Heart left ventricle (tissue), 16 donors: ENCODE results near the gene WNT6. TPM values are rescaled to one million over a fixed set of nuclear protein-coding genes. Genes with fewer than 3 reads are reported as not detected.

Experiments used
- ATAC-seq, 4 donors: fragments of 200-7000 bp; cut with Tn5 transposase; one replicate each; pipeline ENCODE4 v1.9.1; 2020 to 2022; ENCODE audit warnings: moderate library complexity in 4 of 4, mild to moderate bottlenecking in 3 of 4, moderate number of reproducible peaks in 1 of 4
- DNase-seq, 5 donors: peaks; one replicate each; pipeline ENCODE4 v3.0.0-alpha.2; 2020
- H3K27ac ChIP-seq, 12 donors: fragments of 200-600 bp; sonication (generic) in 4 of 12; one replicate each; pipeline versions ENCODE4 v1.5.0 to v1.8.0; 2016 to 2022; ENCODE audit warnings: mild to moderate bottlenecking in 2 of 12
- H3K27me3 ChIP-seq, 9 donors: fragments of 200-600 bp; sonication (generic) in 2 of 9; one replicate each; pipeline versions ENCODE4 v1.5.1 to v1.8.0; 2016 to 2022; ENCODE audit warnings: mild to moderate bottlenecking in 3 of 9
- H3K36me3 ChIP-seq, 9 donors: fragments of 200-600 bp; sonication (generic) in 2 of 9; one replicate each; pipeline versions ENCODE4 v1.5.0 to v1.8.0; 2018 to 2022; ENCODE audit warnings: mild to moderate bottlenecking in 2 of 9
- H3K4me1 ChIP-seq, 12 donors: fragments of 200-600 bp; sonication (generic) in 4 of 12; one replicate each; pipeline versions ENCODE4 v1.5.0 to v1.8.0; 2016 to 2022; ENCODE audit warnings: mild to moderate bottlenecking in 3 of 12
- H3K4me3 ChIP-seq, 12 donors: fragments of 200-600 bp; sonication (generic) in 4 of 12; one replicate each; pipeline versions ENCODE4 v1.5.0 to v1.8.0; 2017 to 2022; ENCODE audit warnings: mild to moderate bottlenecking in 9 of 12, moderate library complexity in 4 of 12
- H3K9me3 ChIP-seq, 12 donors: fragments of 200-600 bp; sonication (generic) in 4 of 12; one replicate each; pipeline versions ENCODE4 v1.5.0 to v1.8.0; 2016 to 2022; ENCODE audit warnings: mild to moderate bottlenecking in 1 of 12
- POLR2A ChIP-seq, 2 donors: fragments of 450-650 bp; IDR thresholded peaks; one replicate each; pipeline ENCODE4 v1.6.1; 2017; ENCODE audit warnings: antibody characterized with exemption in 2 of 2, mild to moderate bottlenecking in 2 of 2, moderate library complexity in 2 of 2
- WGBS, 4 donors: extraction: QIAGEN DNeasy Blood & Tissue Kit in 2 of 4; methylation state at CpG; one replicate each; pipeline versions ENCODE4 v1.1.5 to v1.1.7; 2013 to 2018; 5-methylcytosine and 5-hydroxymethylcytosine counted together
- intact Hi-C, 10 donors: fragments of 100-400 bp; cut with DNase I; formaldehyde crosslinking; loops; one replicate each; pipeline versions ENCODE4 v1.11.1 to v1.14.2; 2022
- polyA plus RNA-seq, 2 donors: library from polyadenylated mRNA; stranded (reverse); fragments of 200-250 nt; gene quantifications; one replicate each; pipeline ENCODE4 v1.2.3, GENCODE V29; 2013
- total RNA-seq, 9 donors: library from RNA; depleted of rRNA in 2 of 9; stranded (reverse); fragments of >200 nt in 2 of 9; fragmentation: NEBNext Ultra II Directional in 3 of 9; extraction: Animal tissue kit (Norgen Biotek cat#: 25700) in 3 of 9; gene quantifications; one replicate each; pipeline versions ENCODE4 v1.1.0 to v1.2.4, GENCODE V29; 2016 to 2023
- TF ChIP-seq, protein P1 (sequence below), 12 donors: fragments of 200-600 bp; sonication (generic) in 4 of 12; IDR thresholded peaks; one replicate each; pipeline versions ENCODE4 v1.5.0 to v1.8.0; 2018 to 2022; ENCODE audit warnings: antibody characterized with exemption in 12 of 12, mild to moderate bottlenecking in 5 of 12
- donor health status: ischemic (EF 13 %, LVEDD 7.1; RV severe dilation, severe dysfunction).
- donor health status: healthy with polysubstance abuse.
- donor health status: DM: no; HTN: yes; CAD: no.
- donor health status: DM: no; HTN: no; CAD: no.
- donor health status: ischemic (EF 25% LVEDD 6.9; RV normal size, moderate dysfunction).
- donor health status: ischemic (EF 25% LVEDD 5.7; RV mildly dilated, moderate dysfunction).
- donor health status: healthy.
- donor health status: DM: yes; HTN: yes; CAD: no.
- donor health status: ischemic (EF 35%, LVEDD 5.7; RV mildly dilated, moderate dysfunction).
- donor health status: nonischemic (EF 11% LVEDD 7.7; RV severe dilation, severe dysfunction).
- donor health status: DM: yes; HTN: yes; CAD: no.
- donor health status: PGD.
- donor health status: ischemic (EF 29% LVEDD 5.4; RV normal size, mild dysfunction).
- donor health status: nonischemic (EF 23%, LVEDD 6.1; RV moderate dilation, normal function).

Gene WNT6
- total and polyA plus RNA-seq, 11 donors: 0.34 to 13.1 (median 1.00) TPM

DNA sequence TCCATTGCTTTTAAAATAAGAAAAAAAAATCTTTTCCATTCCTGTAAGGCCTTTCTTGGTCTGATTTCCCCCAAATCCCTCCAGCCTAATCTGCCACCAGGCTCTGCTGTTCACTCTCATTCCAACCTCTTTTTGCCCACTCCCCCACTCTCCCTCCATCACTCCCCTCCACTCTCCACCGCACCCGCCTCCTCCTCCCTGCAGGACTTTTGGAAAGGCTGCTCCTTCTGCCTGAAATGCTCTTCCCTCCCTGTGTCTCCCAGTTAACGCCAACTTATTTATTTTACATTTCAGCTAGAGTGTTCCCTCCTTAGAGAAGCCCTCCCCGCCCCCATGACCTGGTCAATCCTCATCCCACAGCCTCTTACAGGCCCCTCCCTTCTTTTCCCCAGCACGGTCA lies 4.7 kb upstream of the WNT6 start:
- H3K27me3 ChIP-seq: peaks cover 9 to 77% (median 57%) of the 10 kb centered on the region in 9 donors
- peaks cover 0 to 25% (median under 1%) of the 10 kb centered on the region in 12 donors for H3K4me1 ChIP-seq
- ATAC-seq: no peak
- WGBS, 4 donors: 32 to 63% (median 53%) methylated on average over 5 of the region's 5 CpGs
- DNase-seq: no peak
- no peak for TF ChIP-seq POLR2A (IDR thresholded peaks at IDR 0.05)
- TF ChIP-seq, protein P1, sequence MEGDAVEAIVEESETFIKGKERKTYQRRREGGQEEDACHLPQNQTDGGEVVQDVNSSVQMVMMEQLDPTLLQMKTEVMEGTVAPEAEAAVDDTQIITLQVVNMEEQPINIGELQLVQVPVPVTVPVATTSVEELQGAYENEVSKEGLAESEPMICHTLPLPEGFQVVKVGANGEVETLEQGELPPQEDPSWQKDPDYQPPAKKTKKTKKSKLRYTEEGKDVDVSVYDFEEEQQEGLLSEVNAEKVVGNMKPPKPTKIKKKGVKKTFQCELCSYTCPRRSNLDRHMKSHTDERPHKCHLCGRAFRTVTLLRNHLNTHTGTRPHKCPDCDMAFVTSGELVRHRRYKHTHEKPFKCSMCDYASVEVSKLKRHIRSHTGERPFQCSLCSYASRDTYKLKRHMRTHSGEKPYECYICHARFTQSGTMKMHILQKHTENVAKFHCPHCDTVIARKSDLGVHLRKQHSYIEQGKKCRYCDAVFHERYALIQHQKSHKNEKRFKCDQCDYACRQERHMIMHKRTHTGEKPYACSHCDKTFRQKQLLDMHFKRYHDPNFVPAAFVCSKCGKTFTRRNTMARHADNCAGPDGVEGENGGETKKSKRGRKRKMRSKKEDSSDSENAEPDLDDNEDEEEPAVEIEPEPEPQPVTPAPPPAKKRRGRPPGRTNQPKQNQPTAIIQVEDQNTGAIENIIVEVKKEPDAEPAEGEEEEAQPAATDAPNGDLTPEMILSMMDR (IDR thresholded peaks at IDR 0.05): no peak
- no peak overlapping the region for H3K27ac ChIP-seq
- no peaks in the 10 kb centered on the region for H3K36me3 ChIP-seq
- no peak overlapping the region for H3K4me3 ChIP-seq
- no peaks in the 10 kb centered on the region for H3K9me3 ChIP-seq
- intact Hi-C loops: loop anchor here in 6 of 10 donors (5.0 to 10.0 kb wide), 3 partner anchors 42 to 300 kb away; no protein-coding TSS in a partner anchor

DNA sequence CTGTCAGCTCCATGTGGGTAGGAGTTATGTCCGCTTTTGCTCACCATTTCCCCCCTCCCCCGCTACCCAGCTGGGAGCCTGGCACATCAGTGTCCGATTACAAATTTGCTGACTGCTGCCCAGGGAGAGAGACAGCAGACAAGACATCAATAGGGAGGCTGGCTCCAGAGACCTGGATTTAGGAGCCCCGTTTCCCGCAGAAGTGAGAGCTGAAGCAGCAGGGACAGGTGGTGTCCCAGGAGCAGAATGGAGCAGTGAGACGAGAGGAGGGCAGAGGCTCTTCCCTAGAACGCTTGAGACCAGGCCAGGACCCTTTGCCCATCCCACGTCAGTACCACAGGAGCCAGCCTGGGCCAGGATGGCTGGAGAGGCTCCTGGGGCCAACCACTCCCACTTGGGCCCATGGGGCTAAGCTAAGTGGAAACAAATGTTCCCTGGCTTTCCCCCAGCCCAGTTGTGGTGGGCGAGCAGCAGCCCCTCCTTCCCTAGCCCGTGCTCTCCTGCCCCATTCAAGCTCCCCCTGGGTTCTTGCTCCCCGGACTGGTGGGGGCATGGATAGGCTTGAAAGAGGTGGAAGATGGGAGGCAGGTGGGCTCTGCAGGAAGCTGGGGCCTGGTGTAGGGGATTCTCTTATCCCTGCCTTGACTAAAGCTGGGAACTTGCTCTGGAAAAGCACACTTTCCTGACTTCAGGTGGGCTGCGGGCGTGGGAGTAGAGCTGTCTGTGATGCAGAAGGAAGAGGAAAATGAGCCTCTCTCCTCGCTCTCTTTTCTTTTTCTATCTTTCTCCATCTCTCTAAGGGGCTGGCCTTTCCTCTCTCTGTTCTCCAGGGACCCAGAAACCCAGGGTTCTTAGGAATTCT lies 4.1 kb upstream of the WNT6 start:
- WGBS, 4 donors: 38 to 55% (median 47%) methylated on average over 11 to 14 of the region's 14 CpGs
- peaks cover 0 to 32% (median 7%) of the 10 kb centered on the region in 12 donors for H3K4me1 ChIP-seq
- peaks cover 16 to 77% (median 64%) of the 10 kb centered on the region in 9 donors for H3K27me3 ChIP-seq
- H3K9me3 ChIP-seq: no peaks in the 10 kb centered on the region
- intact Hi-C loops: loop anchor here in 1 of 10 donors (10.0 kb wide), 1 partner anchor 299 kb away; no protein-coding TSS in a partner anchor
- no peak overlapping the region for H3K27ac ChIP-seq
- ATAC-seq (no peak), DNase-seq (no peak)
- no peaks in the 10 kb centered on the region for H3K36me3 ChIP-seq
- TF ChIP-seq, protein P1 (IDR thresholded peaks at IDR 0.05): no peak
- no peak for TF ChIP-seq POLR2A (IDR thresholded peaks at IDR 0.05)
- H3K4me3 ChIP-seq: no peak overlapping the region

DNA sequence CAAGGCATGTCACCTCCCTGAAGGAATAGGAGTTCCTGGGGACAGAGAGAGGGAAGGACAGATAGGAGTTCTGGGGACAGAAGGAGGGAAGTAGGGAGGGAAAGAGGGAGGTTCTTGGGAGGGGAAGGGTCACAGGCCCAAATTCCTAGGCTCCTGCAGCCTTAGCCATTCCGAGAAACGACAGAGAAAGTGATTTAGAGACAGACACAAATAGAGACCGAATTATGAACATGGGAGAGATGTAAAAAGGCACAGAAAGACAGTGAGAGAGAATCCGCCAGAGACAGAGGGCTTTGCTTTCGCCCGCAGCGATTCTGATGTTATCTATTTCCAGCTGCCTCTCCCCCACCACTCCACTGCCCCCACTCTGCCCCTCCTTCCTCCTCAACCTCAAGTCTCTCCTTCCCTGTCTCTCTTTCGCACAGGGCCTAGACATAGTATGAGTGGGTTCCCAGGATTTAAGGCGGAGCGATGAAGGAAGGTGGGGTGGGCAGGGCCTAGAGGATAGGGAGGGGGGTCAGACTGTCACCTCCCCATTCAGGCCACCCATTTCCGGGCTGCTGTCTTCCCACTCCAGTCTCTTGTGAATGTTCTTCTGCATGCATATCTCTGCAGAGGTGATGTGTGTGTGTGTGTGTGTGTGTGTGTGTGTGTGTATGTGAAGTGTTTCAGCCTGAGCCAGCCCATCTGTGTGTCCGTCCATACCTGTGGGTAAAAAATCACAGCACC lies 3.3 kb upstream of the WNT6 start:
- Histone ChIP-seq H3K9me3 (no peaks in the 10 kb centered on the region), H3K27me3 (peaks cover 17 to 79% (median 68%) of the 10 kb centered on the region in 9 donors), H3K4me1 (peaks cover 0 to 38% (median 11%) of the 10 kb centered on the region in 12 donors), H3K36me3 (no peaks in the 10 kb centered on the region), H3K27ac (no peak overlapping the region), H3K4me3 (no peak overlapping the region)
- TF ChIP-seq, protein P1 (IDR thresholded peaks at IDR 0.05): no peak
- TF ChIP-seq POLR2A (IDR thresholded peaks at IDR 0.05): no peak
- intact Hi-C loops: loop anchor here in 1 of 10 donors (10.0 kb wide), 1 partner anchor 298 kb away; no protein-coding TSS in a partner anchor
- no peak for DNase-seq
- WGBS, 4 donors: 27 to 38% (median 33%) methylated on average over 12 of the region's 12 CpGs
- ATAC-seq: no peak

DNA sequence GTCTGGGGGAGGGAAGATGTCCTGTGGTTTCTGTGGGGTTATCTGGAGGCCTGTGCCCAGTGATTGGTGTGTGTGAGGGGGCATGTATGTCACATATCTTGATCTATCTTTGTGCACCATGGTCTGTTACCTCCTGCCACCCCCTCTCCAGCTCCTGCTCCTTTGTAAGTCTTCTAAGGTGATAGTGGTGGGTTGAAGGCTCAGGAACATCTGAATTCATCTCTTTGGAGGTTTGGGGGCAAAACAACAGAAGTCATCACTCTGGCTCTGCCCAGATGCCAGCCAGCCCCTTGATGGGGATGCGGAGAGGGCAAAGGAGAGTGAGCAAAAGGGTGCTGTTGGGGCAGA lies 2.7 kb upstream of the WNT6 start:
- Histone ChIP-seq H3K27ac (no peak overlapping the region), H3K4me1 (peaks cover 0 to 38% (median 11%) of the 10 kb centered on the region in 12 donors), H3K4me3 (no peak overlapping the region), H3K27me3 (peaks cover 17 to 84% (median 70%) of the 10 kb centered on the region in 9 donors), H3K9me3 (no peaks in the 10 kb centered on the region), H3K36me3 (no peaks in the 10 kb centered on the region)
- intact Hi-C loops: loop anchor here in 1 of 10 donors (10.0 kb wide), 1 partner anchor 298 kb away; no protein-coding TSS in a partner anchor
- no peak for ATAC-seq
- WGBS, 4 donors: 48 to 81% (median 61%) methylated on average over 1 of the region's 1 CpG
- TF ChIP-seq, protein P1 (IDR thresholded peaks at IDR 0.05): no peak
- TF ChIP-seq POLR2A (IDR thresholded peaks at IDR 0.05): no peak
- DNase-seq: no peak
